Measurements from ENCODE around the gene SYNE4. TPM values are rescaled to one million over a fixed set of nuclear protein-coding genes. Genes with fewer than 3 reads are reported as not detected.

Gene SYNE4
- polyA plus RNA-seq, 1 experiment: 0.16 TPM

DNA sequence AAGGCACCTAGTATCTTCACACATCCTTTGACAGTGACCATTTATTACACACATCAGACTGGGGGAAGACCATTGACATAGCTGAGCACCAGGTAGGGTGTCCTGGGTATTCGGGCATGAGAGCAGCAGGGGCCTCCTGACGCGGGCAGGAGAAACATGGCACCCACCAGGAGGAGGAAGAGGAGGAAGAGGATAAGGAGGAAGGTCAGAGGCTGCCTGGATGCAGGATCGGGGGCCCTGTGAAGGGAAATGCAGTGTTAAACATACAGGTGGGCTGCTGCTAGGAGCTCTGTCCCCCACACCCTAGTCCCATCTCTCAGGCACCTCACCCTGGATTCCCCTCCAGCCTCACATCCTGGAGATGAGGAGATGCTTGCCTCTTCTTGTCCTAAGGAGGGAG lies 5.3 kb downstream of the SYNE4 start:
- POLR2A ChIA-PET: interaction anchor here (0.6 kb wide), 1 partner anchor 150 kb away, joined by 14 read pairs; no protein-coding TSS in a partner anchor
- peaks cover 2% of the 10 kb centered on the region; the same call in 1 of the 2 replicates for H3K36me3 ChIP-seq (ENCODE audit: control insufficient read depth, insufficient read depth, low read length)
- CTCF ChIA-PET: interaction anchor here (0.7 to 1.0 kb wide), 2 partner anchors 50 to 68 kb away, joined by 3 read pairs; no protein-coding TSS in a partner anchor
- no peaks in the 10 kb centered on the region for H3K27me3 ChIP-seq (ENCODE audit: control insufficient read depth, insufficient read depth, low read length)
- H3K4me3 ChIP-seq (ENCODE audit: low read depth, low read length): no peak overlapping the region
- DNase-seq (ENCODE audit: low read depth): no peak
- TF ChIP-seq, protein P1, sequence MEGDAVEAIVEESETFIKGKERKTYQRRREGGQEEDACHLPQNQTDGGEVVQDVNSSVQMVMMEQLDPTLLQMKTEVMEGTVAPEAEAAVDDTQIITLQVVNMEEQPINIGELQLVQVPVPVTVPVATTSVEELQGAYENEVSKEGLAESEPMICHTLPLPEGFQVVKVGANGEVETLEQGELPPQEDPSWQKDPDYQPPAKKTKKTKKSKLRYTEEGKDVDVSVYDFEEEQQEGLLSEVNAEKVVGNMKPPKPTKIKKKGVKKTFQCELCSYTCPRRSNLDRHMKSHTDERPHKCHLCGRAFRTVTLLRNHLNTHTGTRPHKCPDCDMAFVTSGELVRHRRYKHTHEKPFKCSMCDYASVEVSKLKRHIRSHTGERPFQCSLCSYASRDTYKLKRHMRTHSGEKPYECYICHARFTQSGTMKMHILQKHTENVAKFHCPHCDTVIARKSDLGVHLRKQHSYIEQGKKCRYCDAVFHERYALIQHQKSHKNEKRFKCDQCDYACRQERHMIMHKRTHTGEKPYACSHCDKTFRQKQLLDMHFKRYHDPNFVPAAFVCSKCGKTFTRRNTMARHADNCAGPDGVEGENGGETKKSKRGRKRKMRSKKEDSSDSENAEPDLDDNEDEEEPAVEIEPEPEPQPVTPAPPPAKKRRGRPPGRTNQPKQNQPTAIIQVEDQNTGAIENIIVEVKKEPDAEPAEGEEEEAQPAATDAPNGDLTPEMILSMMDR (IDR thresholded peaks at IDR 0.05; ENCODE audit: insufficient read depth, low read depth, low read length): no peak

DNA sequence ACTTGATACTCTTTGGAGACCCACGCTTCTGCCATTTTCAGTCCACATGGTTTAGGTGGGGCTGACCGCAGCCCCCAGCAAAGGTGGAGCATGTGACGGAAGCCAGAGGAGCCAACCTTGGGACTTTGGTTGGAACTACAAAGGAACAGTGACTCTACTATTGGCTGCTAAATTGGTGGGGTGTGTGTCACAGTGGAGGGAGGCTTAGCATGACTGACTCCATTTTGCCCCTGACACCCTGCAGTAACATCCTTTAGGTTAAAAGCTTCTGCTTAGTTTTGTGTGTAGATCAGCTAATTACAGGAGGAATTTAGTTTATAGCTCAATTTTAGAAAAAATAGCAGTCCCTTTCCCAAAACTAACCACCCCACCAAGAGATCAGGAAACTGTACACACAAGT lies 7.0 kb downstream of the SYNE4 start:
- Histone ChIP-seq H3K4me3 (ENCODE audit: low read depth, low read length) (no peak overlapping the region), H3K27me3 (ENCODE audit: control insufficient read depth, insufficient read depth, low read length) (no peaks in the 10 kb centered on the region), H3K36me3 (ENCODE audit: control insufficient read depth, insufficient read depth, low read length) (peaks cover 2% of the 10 kb centered on the region)
- DNase-seq (ENCODE audit: low read depth): no peak
- POLR2A ChIA-PET: no interaction called here
- CTCF ChIA-PET: interaction anchor here (1.3 kb wide), 1 partner anchor 11 kb away, joined by 3 read pairs; no protein-coding TSS in a partner anchor
- TF ChIP-seq, protein P1 (IDR thresholded peaks at IDR 0.05; ENCODE audit: insufficient read depth, low read depth, low read length): no peak

DNA sequence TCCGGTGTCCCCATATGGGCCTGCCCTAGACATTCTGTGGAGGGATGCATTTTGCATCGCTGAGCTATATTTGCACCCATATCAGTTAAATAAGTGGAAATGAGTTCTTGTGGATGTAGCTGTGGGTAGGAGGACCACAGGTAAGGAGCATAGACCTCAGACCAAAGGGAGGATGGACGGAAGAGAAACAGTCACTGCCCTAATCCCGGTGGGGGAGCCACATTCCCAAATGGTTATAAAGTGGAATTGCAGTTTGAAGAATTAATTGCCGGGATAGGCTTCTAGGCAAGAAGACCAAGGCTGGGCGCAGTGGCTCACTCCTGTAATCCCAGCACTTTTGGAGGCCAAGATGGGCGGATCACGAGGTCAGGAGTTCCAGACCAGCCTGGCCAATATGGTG lies 11.8 kb downstream of the SYNE4 start:
- H3K27me3 ChIP-seq (ENCODE audit: control insufficient read depth, insufficient read depth, low read length): no peaks in the 10 kb centered on the region
- H3K4me3 ChIP-seq (ENCODE audit: low read depth, low read length): no peak overlapping the region
- TF ChIP-seq, protein P1 (IDR thresholded peaks at IDR 0.05; ENCODE audit: insufficient read depth, low read depth, low read length): no peak
- DNase-seq (ENCODE audit: low read depth): no peak
- ChIA-PET POLR2A (no interaction called here), CTCF (no interaction called here)
- H3K36me3 ChIP-seq (ENCODE audit: control insufficient read depth, insufficient read depth, low read length): peaks cover 2% of the 10 kb centered on the region

DNA sequence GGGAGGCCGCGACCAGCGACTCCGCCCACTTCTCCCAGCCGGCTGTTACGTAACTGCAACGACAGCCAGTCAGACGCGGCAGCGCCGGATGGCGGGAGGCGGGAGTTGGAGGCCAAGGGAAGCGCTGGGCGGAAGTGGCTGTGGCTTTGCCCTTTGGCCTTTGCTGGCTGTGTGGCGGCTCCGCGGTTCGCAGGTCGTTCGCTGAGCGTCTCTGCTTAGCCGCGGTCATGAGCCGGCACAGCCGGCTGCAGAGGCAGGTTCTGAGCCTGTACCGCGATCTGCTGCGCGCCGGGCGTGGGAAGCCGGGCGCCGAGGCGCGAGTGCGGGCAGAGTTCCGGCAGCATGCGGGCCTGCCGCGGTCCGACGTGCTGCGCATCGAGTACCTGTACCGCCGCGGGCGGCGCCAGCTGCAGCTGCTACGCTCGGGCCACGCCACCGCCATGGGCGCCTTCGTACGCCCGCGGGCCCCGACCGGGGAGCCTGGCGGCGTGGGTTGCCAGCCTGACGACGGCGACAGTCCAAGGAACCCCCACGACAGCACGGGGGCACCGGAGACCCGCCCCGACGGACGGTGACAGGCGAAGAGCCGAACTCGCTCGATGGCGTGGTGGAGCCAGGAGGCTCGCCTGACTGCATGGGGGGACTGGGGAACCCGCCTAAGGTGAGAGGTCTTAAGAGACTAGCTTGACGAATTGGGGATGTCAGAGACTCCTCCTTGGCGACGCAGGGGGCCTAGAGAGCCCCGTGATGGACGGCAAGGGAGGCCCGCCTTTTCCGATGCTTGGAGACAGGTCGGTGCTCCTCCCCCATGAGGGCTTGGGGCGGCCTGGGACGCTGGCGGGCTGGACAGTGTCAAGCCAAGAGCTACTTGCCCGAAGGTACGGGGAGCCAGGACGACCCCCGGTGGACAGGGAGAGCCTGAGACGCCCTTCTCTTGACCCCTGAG lies 13.3 kb downstream of the SYNE4 start, which contains the start of gene SDHAF1:
Gene SDHAF1 (plus strand): TSS at position 141 of the 946 bp plus-strand sequence. CDS start 87 bp downstream, at position 228.
- peaks cover 3% of the 10 kb centered on the region; the same call in 1 of the 2 replicates for H3K27me3 ChIP-seq (ENCODE audit: control insufficient read depth, insufficient read depth, low read length)
- peak; percentile 54 for DNase-seq (ENCODE audit: low read depth)
- TF ChIP-seq, protein P1 (IDR thresholded peaks at IDR 0.05; ENCODE audit: insufficient read depth, low read depth, low read length): no peak
- H3K36me3 ChIP-seq (ENCODE audit: control insufficient read depth, insufficient read depth, low read length): no peaks in the 10 kb centered on the region; the same call in 1 of the 2 replicates
- POLR2A ChIA-PET: interaction anchor here (0.5 to 1.0 kb wide), 2 partner anchors 58 to 400 kb away, joined by 3 read pairs; partner anchors contain the start of gene THAP8
- CTCF ChIA-PET: interaction anchor here (1.1 to 1.3 kb wide), 2 partner anchors 13 to 20 kb away, joined by 3 read pairs; partner anchors contain the start of gene SYNE4
- H3K4me3 ChIP-seq (ENCODE audit: low read depth, low read length): peak within 1 kb of the TSS; percentile 72
